Loucy (cell line): ENCODE data around the gene SRSF8.

Source experiments
- EZH2phosphoT487 ChIP-seq: fragments of 200-600 bp; IDR thresholded peaks from 2 replicates; pipeline ENCODE4 v1.6.1; 2018; ENCODE audit warnings: antibody characterized with exemption, mild to moderate bottlenecking, moderate library complexity, borderline replicate concordance
- TF ChIP-seq, protein P1 (sequence below): fragments of 200-600 bp; sonication (generic); conservative IDR thresholded peaks from 2 replicates; pipeline ENCODE4 v1.5.1; 2014; ENCODE audit warnings: mild to moderate bottlenecking, antibody characterized with exemption, low read length

DNA sequence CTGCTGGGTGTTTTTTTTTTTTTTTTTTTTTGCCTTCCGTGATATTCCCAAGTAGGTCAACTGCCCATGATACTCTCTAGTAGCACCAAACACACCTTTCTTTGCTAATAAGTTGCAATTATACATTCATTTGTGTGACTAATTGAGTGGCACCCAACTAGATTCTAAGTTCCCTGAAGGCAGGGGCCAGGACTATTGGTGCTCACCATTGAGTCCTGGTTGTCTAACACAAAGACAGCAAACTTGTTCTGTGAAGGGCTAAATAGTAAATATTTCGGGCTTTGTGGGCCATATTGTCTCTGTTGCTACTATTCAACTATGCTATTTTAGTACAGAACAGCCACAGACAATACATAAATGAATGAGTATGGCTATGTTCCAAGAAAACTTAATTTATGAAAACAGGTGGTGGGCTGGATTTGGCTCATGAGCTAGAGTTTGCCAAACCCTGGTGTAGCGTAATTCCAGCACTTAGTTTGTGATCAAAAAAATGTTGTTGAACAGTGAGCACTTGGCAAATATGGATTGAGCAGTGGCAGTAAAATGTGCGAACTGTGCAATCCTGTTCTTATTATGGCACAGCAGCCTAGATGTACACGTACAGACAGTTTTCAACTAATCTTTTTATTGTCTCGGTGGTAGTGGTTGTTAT, 34.3 kb downstream of the SRSF8 start:
- TF ChIP-seq, protein P1, sequence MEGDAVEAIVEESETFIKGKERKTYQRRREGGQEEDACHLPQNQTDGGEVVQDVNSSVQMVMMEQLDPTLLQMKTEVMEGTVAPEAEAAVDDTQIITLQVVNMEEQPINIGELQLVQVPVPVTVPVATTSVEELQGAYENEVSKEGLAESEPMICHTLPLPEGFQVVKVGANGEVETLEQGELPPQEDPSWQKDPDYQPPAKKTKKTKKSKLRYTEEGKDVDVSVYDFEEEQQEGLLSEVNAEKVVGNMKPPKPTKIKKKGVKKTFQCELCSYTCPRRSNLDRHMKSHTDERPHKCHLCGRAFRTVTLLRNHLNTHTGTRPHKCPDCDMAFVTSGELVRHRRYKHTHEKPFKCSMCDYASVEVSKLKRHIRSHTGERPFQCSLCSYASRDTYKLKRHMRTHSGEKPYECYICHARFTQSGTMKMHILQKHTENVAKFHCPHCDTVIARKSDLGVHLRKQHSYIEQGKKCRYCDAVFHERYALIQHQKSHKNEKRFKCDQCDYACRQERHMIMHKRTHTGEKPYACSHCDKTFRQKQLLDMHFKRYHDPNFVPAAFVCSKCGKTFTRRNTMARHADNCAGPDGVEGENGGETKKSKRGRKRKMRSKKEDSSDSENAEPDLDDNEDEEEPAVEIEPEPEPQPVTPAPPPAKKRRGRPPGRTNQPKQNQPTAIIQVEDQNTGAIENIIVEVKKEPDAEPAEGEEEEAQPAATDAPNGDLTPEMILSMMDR = no peak
- no peak for TF ChIP-seq EZH2phosphoT487
